Measurements from ENCODE around the gene TSPAN14. TPM values are rescaled to one million over a fixed set of nuclear protein-coding genes. Genes with fewer than 3 reads are reported as not detected.

The TSPAN14 gene
- total RNA-seq, 1 donor from 2014 or later, result 126 TPM

GRCh38 chr10:80461208-80462183 lies 7.4 kb downstream of the TSPAN14 start:
- Mint-ChIP-seq H3K4me1 (ENCODE audit: low read depth) (peaks cover 82% of the 10 kb centered on the region), H3K4me3 (ENCODE audit: low read depth) (peak overlapping the region; percentile 61), H3K9me3 (ENCODE audit: low read depth) (no peaks in the 10 kb centered on the region), H3K36me3 (ENCODE audit: insufficient read depth) (peaks cover 2% of the 10 kb centered on the region), H3K27me3 (no peaks in the 10 kb centered on the region), H3K27ac (peak overlapping the region; percentile 98)
- TF ChIP-seq, protein P1, sequence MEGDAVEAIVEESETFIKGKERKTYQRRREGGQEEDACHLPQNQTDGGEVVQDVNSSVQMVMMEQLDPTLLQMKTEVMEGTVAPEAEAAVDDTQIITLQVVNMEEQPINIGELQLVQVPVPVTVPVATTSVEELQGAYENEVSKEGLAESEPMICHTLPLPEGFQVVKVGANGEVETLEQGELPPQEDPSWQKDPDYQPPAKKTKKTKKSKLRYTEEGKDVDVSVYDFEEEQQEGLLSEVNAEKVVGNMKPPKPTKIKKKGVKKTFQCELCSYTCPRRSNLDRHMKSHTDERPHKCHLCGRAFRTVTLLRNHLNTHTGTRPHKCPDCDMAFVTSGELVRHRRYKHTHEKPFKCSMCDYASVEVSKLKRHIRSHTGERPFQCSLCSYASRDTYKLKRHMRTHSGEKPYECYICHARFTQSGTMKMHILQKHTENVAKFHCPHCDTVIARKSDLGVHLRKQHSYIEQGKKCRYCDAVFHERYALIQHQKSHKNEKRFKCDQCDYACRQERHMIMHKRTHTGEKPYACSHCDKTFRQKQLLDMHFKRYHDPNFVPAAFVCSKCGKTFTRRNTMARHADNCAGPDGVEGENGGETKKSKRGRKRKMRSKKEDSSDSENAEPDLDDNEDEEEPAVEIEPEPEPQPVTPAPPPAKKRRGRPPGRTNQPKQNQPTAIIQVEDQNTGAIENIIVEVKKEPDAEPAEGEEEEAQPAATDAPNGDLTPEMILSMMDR (IDR thresholded peaks at IDR 0.05; ENCODE audit: unreplicated experiment), result no peak
- DNase-seq (ENCODE audit: low spot score, unreplicated experiment), result no peak

DNA sequence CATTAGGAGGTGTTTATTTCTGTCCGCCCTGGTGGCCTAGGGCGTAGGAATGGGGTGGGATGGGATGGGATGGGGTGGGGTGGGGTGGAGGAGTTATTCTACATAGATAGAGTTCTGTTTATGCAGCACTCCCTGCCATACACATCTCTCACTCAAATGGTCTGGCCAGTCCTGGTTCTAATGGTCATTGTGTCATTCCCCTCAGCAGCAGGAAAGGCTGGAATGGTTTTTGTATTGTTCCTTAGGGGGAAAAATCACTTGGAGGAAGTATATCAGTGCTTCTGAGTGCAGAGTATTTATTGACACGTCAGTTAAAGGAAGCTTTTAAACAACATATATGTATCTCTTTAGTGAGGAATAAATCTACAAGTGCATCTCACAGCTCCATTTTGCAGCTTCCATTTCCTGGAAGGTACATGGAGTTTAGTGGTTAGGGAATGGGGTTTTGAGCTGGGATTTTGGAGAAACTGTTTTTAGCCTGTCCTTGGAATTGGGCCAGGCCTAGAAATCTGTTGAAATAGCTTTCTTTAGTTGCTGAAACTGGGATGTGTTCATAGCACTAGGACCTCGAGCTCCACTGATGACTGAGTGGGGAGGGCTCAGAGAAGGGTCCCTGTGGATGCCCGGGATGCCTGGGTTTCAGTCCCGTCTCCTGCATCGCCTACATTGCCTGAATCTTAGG lies 8.3 kb downstream of the TSPAN14 start:
- TF ChIP-seq, protein P1 (IDR thresholded peaks at IDR 0.05; ENCODE audit: unreplicated experiment), result no peak
- H3K27me3 Mint-ChIP-seq, result no peaks in the 10 kb centered on the region
- H3K36me3 Mint-ChIP-seq (ENCODE audit: insufficient read depth), result peaks cover 2% of the 10 kb centered on the region
- no peaks in the 10 kb centered on the region for H3K9me3 Mint-ChIP-seq (ENCODE audit: low read depth)
- H3K27ac Mint-ChIP-seq, result peak overlapping the region; percentile 98
- H3K4me1 Mint-ChIP-seq (ENCODE audit: low read depth), result peaks cover 89% of the 10 kb centered on the region
- no peak overlapping the region for H3K4me3 Mint-ChIP-seq (ENCODE audit: low read depth)
- no peak for DNase-seq (ENCODE audit: low spot score, unreplicated experiment)

DNA sequence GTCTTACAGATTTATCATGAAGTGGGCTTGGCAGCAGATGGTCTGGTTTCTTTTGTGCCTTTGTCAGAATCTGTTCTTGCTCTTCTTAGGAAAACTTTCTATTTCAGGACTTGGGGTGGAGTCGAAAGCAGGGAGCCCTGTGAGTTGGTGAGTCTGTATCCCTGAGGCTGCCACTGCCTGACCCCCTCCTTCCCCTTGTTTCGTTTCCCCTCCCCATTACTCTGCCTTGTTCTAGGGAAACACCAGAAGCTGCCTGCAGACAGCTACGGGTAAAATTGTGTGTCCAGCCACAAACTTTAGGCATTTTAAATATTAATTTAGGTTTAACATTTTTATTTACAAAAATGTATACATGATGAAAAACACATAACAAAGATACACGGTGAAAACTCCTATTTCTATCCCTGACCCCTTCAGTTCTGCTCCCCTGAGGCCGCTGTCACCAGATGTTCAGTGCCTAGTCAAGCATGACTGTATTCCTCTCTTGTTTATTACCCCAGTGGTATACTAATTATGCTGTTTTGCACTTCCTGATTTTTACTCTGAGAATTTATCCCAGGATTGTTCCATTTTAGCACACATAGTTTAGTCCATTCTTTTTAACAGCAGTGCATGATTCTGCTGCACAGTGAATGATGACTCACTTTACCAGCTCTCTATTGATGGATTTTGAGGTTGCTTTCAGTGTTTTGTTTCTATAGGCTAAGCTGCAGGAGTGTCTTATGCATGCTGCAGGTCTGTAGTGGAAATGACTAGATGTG lies 9.1 kb downstream of the TSPAN14 start:
- TF ChIP-seq, protein P1 (IDR thresholded peaks at IDR 0.05; ENCODE audit: unreplicated experiment), result no peak
- Mint-ChIP-seq H3K9me3 (ENCODE audit: low read depth) (no peaks in the 10 kb centered on the region), H3K27me3 (no peaks in the 10 kb centered on the region), H3K36me3 (ENCODE audit: insufficient read depth) (peaks cover 2% of the 10 kb centered on the region), H3K27ac (peak overlapping the region; percentile 97), H3K4me1 (ENCODE audit: low read depth) (peaks cover 90% of the 10 kb centered on the region), H3K4me3 (ENCODE audit: low read depth) (peak overlapping the region; percentile 1)
- DNase-seq (ENCODE audit: low spot score, unreplicated experiment), result no peak

DNA sequence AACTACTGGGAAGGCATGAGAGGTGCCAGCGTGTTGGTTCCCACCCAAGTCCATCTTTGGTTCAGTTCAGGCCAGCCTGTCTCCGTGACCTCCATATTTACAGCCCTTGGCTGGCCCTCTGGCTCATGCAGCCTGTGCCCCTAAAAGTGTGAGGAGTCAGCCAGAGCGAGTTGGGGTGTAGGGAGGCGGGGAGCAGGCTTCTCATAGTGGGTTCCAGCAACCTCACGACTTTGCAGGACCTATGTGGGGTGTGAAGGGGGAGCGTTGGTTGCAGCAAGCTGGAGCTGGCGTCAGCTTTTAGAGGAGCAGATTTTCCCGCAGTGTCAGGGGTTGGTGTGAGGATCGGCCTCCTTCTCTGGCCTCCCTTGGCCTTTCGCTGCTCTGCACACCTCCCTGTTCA lies 9.8 kb downstream of the TSPAN14 start:
- DNase-seq (ENCODE audit: low spot score, unreplicated experiment), result no peak
- H3K27ac Mint-ChIP-seq, result peak overlapping the region; percentile 97
- H3K4me3 Mint-ChIP-seq (ENCODE audit: low read depth), result no peak overlapping the region
- TF ChIP-seq, protein P1 (IDR thresholded peaks at IDR 0.05; ENCODE audit: unreplicated experiment), result no peak
- H3K4me1 Mint-ChIP-seq (ENCODE audit: low read depth), result peaks cover 89% of the 10 kb centered on the region
- no peaks in the 10 kb centered on the region for H3K27me3 Mint-ChIP-seq
- peaks cover 3% of the 10 kb centered on the region for H3K36me3 Mint-ChIP-seq (ENCODE audit: insufficient read depth)
- H3K9me3 Mint-ChIP-seq (ENCODE audit: low read depth), result no peaks in the 10 kb centered on the region
